Adrenal gland (tissue), 12 donors: ENCODE measurements around the gene THEM5. TPM values are rescaled to one million over a fixed set of nuclear protein-coding genes. Genes with fewer than 3 reads are reported as not detected.
"Not testable (repeated sequence)": the region's sequence is repeated elsewhere in the genome, so short reads cannot be mapped to it uniquely, and the experiment has no call there.

Source experiments
- DNase-seq, 7 donors: peaks; one replicate each; pipeline ENCODE4 v3.0.0-alpha.2; 2019 to 2020
- H3K27ac ChIP-seq, 5 donors: fragments of 200-600 bp; sonication (generic) in 4 of 5; 1 replicate in 3 of 5; 2 replicates in 2 of 5; pipeline versions ENCODE4 v1.5.1 to v1.8.0; 2016 to 2020; ENCODE audit warnings: mild to moderate bottlenecking in 1 of 5
- H3K27me3 ChIP-seq: fragments of 200-600 bp; 2 replicates; pipeline ENCODE4 v1.8.0; 2021
- H3K36me3 ChIP-seq, 2 donors: fragments of 200-600 bp; replicated peaks in 1 of 2; 1 replicate in 1 of 2; 2 replicates in 1 of 2; pipeline versions ENCODE4 v1.5.1 to v1.8.0; 2018 to 2022
- H3K4me1 ChIP-seq, 2 donors: fragments of 200-600 bp; replicated peaks in 1 of 2; 1 replicate in 1 of 2; 2 replicates in 1 of 2; pipeline versions ENCODE4 v1.5.1 to v1.8.0; 2018 to 2021
- H3K4me3 ChIP-seq, 4 donors: fragments of 200-600 bp; sonication (generic) in 3 of 4; one replicate each; pipeline ENCODE4 v1.5.1; 2016 to 2018
- H3K9me3 ChIP-seq, 3 donors: fragments of 200-600 bp; sonication (generic) in 1 of 3; replicated peaks in 1 of 3; 1 replicate in 2 of 3; 2 replicates in 1 of 3; pipeline versions ENCODE4 v1.5.1 to v1.8.0; 2016 to 2021
- POLR2A ChIP-seq, 2 donors: fragments of 450-650 bp; IDR thresholded peaks; one replicate each; pipeline ENCODE4 v1.6.1; 2017; ENCODE audit warnings: antibody characterized with exemption in 2 of 2, mild to moderate bottlenecking in 2 of 2, moderate library complexity in 1 of 2
- WGBS, 4 donors: extraction: QIAGEN DNeasy Blood & Tissue Kit in 2 of 4; methylation state at CpG; one replicate each; pipeline versions ENCODE4 v1.1.5 to v1.1.7; 2013 to 2017; 5-methylcytosine and 5-hydroxymethylcytosine counted together
- intact Hi-C, 2 donors: fragments of 100-400 bp; cut with DNase I; formaldehyde crosslinking; loops; one replicate each; pipeline versions ENCODE4 v1.14.1 to v1.15.0; 2022 to 2023
- polyA plus RNA-seq, 3 donors: library from polyadenylated mRNA; stranded (reverse); fragments of 200-250 nt in 2 of 3; fragments of 350-450 nt in 1 of 3; fragmentation: Illumina TruSeq in 1 of 3; extraction: RNeasy Lipid Tissue Mini Kit (QIAGEN cat#74804) in 1 of 3; gene quantifications; one replicate each; pipeline ENCODE4 v1.2.3, GENCODE V29; 2013 to 2014
- total RNA-seq, 9 donors: library from RNA; depleted of rRNA in 4 of 9; stranded (reverse); fragments of >200 nt in 4 of 9; fragments of 120-200 nt in 1 of 9; fragmentation: NEBNext Ultra II Directional in 1 of 9; extraction: Animal tissue kit (Norgen Biotek cat#: 25700) in 1 of 9; gene quantifications; one replicate each; pipeline versions ENCODE4 v1.1.0 to v1.2.4, GENCODE V29; 2013 to 2023
- TF ChIP-seq, protein P1 (sequence below), 6 experiments: fragments of 450-650 bp in 4 of 6; fragments of 200-600 bp in 2 of 6; sonication (generic) in 1 of 6; IDR thresholded peaks; 1 replicate in 5 of 6; 2 replicates in 1 of 6; pipeline versions ENCODE4 v1.5.1 to v1.8.0; 2016 to 2021; ENCODE audit warnings: antibody characterized with exemption in 6 of 6, mild to moderate bottlenecking in 2 of 6, moderate library complexity in 1 of 6
- donor health status: healthy with polysubstance abuse.
- donor health status: Bipolar disorder and iron deficiency.
- donor health status: DM: yes; HTN: yes; CAD: no.
- donor health status: DM: no; HTN: no; CAD: no.
- donor health status: DM: no; HTN: no; CAD: no.
- donor health status: DM: yes; HTN: yes; CAD: no.

The THEM5 gene
- total and polyA plus RNA-seq, 12 donors = not detected

DNA sequence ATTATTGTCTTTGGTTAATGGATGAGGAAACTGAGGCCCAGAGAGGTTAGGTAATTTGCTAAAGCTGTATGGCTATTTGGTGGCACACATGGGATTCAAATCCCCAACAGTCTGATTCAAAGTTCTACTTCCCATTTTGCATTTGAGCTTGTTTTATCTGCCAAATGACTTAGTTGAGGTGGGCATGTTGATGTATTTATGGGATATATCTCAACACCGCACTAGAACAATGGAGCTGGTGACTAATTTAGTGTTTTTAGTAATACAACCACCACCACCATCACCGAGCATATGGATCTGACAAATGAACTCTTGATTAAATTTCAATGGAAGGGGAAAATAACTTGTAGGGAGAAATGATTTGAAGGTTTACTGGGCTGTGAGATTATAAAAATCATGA lies 29.0 kb upstream of the THEM5 start:
- H3K9me3 ChIP-seq = no peaks in the 10 kb centered on the region
- H3K27me3 ChIP-seq = no peaks in the 10 kb centered on the region
- H3K4me3 ChIP-seq = no peak overlapping the region
- intact Hi-C loops = no loop called here
- no peak overlapping the region for H3K27ac ChIP-seq
- 96 to 99% (median 97%) methylated on average over 2 of the region's 2 CpGs for WGBS, 4 donors
- H3K4me1 ChIP-seq = no peaks in the 10 kb centered on the region
- no peak for DNase-seq
- no peak for TF ChIP-seq POLR2A (IDR thresholded peaks at IDR 0.05)
- TF ChIP-seq, protein P1, sequence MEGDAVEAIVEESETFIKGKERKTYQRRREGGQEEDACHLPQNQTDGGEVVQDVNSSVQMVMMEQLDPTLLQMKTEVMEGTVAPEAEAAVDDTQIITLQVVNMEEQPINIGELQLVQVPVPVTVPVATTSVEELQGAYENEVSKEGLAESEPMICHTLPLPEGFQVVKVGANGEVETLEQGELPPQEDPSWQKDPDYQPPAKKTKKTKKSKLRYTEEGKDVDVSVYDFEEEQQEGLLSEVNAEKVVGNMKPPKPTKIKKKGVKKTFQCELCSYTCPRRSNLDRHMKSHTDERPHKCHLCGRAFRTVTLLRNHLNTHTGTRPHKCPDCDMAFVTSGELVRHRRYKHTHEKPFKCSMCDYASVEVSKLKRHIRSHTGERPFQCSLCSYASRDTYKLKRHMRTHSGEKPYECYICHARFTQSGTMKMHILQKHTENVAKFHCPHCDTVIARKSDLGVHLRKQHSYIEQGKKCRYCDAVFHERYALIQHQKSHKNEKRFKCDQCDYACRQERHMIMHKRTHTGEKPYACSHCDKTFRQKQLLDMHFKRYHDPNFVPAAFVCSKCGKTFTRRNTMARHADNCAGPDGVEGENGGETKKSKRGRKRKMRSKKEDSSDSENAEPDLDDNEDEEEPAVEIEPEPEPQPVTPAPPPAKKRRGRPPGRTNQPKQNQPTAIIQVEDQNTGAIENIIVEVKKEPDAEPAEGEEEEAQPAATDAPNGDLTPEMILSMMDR (IDR thresholded peaks at IDR 0.05) = no peak
- no peaks in the 10 kb centered on the region for H3K36me3 ChIP-seq

DNA sequence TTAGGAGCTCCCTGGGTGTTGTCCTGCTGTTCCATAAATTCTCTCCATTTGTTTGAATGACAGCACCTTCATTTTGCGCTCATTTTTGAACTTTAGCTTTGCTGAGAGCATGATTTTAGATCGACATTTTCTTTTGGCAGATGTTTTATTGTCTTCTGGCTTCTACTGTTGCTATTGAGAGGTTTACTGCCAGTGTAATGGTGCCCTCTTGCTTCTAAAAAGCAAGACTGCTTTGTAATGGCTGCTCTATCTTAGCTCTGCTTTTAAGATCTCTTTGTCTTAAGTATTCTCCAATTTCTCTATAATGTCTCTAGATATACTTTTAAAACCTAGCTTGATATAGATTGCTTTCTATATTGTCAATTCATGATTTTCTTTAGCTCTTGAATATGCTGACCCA lies 28.0 kb upstream of the THEM5 start:
- Histone ChIP-seq H3K27me3 (no peaks in the 10 kb centered on the region), H3K9me3 (no peaks in the 10 kb centered on the region), H3K36me3 (no peaks in the 10 kb centered on the region), H3K4me1 (no peaks in the 10 kb centered on the region), H3K4me3 (no peak overlapping the region), H3K27ac (no peak overlapping the region)
- DNase-seq = no peak
- intact Hi-C loops = no loop called here
- WGBS, 4 donors = 47 to 61% (median 55%) methylated on average over 2 of the region's 2 CpGs
- no peak for TF ChIP-seq POLR2A (IDR thresholded peaks at IDR 0.05)
- TF ChIP-seq, protein P1 (IDR thresholded peaks at IDR 0.05) = no peak

DNA sequence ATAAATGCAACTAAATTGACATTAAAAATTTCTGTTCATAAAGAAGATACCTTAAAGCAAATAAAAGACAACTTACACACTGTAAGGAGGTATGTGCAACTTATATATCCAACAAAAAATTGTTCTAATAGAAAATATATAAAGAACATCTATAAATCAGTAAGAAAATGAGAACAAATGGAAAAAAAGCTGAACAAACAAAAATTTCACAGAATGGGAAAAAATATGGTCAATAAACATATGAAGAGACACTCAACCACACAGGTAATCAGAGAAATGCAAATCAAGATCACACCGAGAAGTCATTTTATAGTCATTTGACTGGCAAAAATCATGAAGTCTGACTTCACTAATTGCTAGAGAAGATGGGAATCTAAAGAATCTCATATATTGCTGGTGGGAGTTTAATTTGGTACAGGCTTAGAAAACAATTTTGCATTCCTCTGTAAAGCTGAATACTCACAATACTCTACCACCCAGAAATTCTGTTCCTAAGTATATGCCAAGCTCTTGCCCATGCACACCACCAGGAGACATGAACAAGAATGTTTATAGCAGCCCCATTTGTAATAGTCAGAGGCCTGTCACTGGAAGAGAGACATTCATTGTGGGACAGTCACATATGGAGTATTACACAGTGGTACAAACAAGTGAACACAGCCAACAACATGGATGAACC lies 22.0 kb upstream of the THEM5 start:
- no peaks in the 10 kb centered on the region for H3K9me3 ChIP-seq
- intact Hi-C loops = no loop called here
- DNase-seq = no peak
- H3K27me3 ChIP-seq = no peaks in the 10 kb centered on the region
- no peak overlapping the region for H3K27ac ChIP-seq
- no peak overlapping the region for H3K4me3 ChIP-seq
- 97 to 100% (median 97%) methylated on average over 1 of the region's 1 CpG for WGBS, 4 donors
- TF ChIP-seq, protein P1 (IDR thresholded peaks at IDR 0.05) = no peak
- H3K36me3 ChIP-seq = peaks cover 0 to 8% of the 10 kb centered on the region in 2 donors
- H3K4me1 ChIP-seq = no peaks in the 10 kb centered on the region

DNA sequence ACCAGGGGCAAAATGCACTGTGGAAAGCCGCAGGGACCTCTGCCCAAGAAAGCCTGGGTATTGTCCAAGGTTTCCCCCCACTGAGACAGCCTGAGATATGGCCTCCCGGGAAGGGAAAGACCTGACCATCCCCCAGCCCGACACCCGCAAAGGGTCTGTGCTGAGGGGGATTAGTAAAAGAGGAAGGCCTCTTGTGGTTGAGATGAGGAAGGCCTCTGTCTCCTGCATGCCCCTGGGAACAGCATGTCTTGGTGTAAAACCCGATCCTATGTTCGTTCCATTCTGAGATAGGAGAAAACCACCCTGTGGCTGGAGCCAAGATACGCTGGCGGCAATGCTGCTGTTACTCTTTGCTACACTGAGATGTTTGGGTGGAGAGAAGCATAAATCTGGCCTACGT lies 19.3 kb upstream of the THEM5 start:
- not testable (repeated sequence) for DNase-seq

More for the DNA sequence above, 19.3 kb upstream of the THEM5 start:
- H3K4me1 ChIP-seq, intact Hi-C loops, H3K9me3 ChIP-seq, H3K4me3 ChIP-seq, H3K27ac ChIP-seq, H3K36me3 ChIP-seq, H3K27me3 ChIP-seq: not testable (repeated sequence)
- 65 to 77% (median 73%) methylated on average over 8 to 9 of the region's 9 CpGs for WGBS, 4 donors
